ENCODE data around the gene TRAF6.

Gene TRAF6

DNA sequence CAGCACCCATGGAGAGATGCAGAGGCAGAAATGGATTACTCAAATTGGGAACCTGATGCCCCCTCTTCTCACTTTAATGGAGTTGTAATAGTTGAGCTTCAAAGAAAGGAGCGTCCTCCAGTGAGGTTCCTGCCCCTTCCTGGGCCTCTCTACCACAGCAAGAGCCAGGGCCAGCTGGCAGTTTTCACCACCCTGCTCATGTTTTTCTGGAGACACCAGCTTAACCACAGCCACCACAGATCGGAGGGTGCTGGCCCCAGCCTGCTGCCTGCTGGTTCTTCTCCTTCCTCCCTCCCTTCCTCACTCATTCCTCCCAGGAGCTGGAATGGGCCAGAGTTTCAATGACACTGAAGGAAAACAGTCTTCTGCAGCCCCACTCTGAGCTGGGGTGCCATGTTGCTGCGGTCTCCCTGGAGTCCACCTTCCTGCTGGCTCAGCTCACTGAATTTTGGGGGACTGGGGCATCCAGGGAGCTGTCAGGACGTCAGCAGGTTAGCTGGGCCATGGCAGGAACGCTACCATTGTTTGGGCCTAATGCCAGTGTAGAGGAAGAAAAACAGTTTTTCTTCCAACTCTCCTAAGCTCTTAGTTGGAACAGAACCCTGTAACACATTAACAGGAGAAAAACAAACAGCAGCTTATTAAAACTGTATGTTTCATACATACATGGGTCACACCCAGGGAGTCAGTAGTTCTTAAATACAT lies 57.7 kb downstream of the TRAF6 start:
- Histone ChIP-seq H3K4me3 (replicated peaks; ENCODE audit: insufficient read depth, low read length) (no peak overlapping the region), H3K27ac (replicated peaks) (peak overlapping the region; percentile 58), H3K27me3 (ENCODE audit: insufficient read depth, poor library complexity, severe bottlenecking) (no peaks in the 10 kb centered on the region)
- TF ChIP-seq, protein P1, sequence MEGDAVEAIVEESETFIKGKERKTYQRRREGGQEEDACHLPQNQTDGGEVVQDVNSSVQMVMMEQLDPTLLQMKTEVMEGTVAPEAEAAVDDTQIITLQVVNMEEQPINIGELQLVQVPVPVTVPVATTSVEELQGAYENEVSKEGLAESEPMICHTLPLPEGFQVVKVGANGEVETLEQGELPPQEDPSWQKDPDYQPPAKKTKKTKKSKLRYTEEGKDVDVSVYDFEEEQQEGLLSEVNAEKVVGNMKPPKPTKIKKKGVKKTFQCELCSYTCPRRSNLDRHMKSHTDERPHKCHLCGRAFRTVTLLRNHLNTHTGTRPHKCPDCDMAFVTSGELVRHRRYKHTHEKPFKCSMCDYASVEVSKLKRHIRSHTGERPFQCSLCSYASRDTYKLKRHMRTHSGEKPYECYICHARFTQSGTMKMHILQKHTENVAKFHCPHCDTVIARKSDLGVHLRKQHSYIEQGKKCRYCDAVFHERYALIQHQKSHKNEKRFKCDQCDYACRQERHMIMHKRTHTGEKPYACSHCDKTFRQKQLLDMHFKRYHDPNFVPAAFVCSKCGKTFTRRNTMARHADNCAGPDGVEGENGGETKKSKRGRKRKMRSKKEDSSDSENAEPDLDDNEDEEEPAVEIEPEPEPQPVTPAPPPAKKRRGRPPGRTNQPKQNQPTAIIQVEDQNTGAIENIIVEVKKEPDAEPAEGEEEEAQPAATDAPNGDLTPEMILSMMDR (IDR thresholded peaks at IDR 0.05; ENCODE audit: insufficient read depth, low read length) = no peak
- TF ChIP-seq GABPA (IDR thresholded peaks at IDR 0.05; ENCODE audit: low read depth) = no peak
- peak; percentile 26; the same call in 1 of the 2 replicates for TF ChIP-seq SPI1 (IDR thresholded peaks at IDR 0.05; ENCODE audit: borderline replicate concordance, low read depth)
- TF ChIP-seq POLR2AphosphoS5 (IDR thresholded peaks at IDR 0.05; ENCODE audit: low read depth) = peak; percentile 96
- peak; percentile 47 to 94 for DNase-seq (ENCODE audit: low read depth in 1 of 2, low spot score in 1 of 2)

- TF ChIP-seq GABPA (IDR thresholded peaks at IDR 0.05; ENCODE audit: low read depth) (no peak), POLR2AphosphoS5 (IDR thresholded peaks at IDR 0.05; ENCODE audit: low read depth) (no peak), SPI1 (IDR thresholded peaks at IDR 0.05; ENCODE audit: borderline replicate concordance, low read depth) (no peak)
- TF ChIP-seq, protein P1 (IDR thresholded peaks at IDR 0.05; ENCODE audit: insufficient read depth, low read length) = no peak
- TF ChIP-seq, protein P2, sequence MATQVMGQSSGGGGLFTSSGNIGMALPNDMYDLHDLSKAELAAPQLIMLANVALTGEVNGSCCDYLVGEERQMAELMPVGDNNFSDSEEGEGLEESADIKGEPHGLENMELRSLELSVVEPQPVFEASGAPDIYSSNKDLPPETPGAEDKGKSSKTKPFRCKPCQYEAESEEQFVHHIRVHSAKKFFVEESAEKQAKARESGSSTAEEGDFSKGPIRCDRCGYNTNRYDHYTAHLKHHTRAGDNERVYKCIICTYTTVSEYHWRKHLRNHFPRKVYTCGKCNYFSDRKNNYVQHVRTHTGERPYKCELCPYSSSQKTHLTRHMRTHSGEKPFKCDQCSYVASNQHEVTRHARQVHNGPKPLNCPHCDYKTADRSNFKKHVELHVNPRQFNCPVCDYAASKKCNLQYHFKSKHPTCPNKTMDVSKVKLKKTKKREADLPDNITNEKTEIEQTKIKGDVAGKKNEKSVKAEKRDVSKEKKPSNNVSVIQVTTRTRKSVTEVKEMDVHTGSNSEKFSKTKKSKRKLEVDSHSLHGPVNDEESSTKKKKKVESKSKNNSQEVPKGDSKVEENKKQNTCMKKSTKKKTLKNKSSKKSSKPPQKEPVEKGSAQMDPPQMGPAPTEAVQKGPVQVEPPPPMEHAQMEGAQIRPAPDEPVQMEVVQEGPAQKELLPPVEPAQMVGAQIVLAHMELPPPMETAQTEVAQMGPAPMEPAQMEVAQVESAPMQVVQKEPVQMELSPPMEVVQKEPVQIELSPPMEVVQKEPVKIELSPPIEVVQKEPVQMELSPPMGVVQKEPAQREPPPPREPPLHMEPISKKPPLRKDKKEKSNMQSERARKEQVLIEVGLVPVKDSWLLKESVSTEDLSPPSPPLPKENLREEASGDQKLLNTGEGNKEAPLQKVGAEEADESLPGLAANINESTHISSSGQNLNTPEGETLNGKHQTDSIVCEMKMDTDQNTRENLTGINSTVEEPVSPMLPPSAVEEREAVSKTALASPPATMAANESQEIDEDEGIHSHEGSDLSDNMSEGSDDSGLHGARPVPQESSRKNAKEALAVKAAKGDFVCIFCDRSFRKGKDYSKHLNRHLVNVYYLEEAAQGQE (IDR thresholded peaks at IDR 0.05; ENCODE audit: insufficient replicate concordance, low read depth) = no peak
- Histone ChIP-seq H3K27ac (replicated peaks) (peak overlapping the region; percentile 42), H3K4me3 (replicated peaks; ENCODE audit: insufficient read depth, low read length) (no peak overlapping the region), H3K27me3 (ENCODE audit: insufficient read depth, poor library complexity, severe bottlenecking) (no peaks in the 10 kb centered on the region)
- no peak for DNase-seq (ENCODE audit: low read depth in 1 of 2, low spot score in 1 of 2)
Measured at GRCh38 chr11:36451681-36452080, 58.4 kb downstream of the TRAF6 start.

GRCh38 chr11:36451045-36451444 lies 59.0 kb downstream of the TRAF6 start:
- Histone ChIP-seq H3K27ac (replicated peaks) (no peak overlapping the region), H3K27me3 (ENCODE audit: insufficient read depth, poor library complexity, severe bottlenecking) (no peaks in the 10 kb centered on the region), H3K4me3 (replicated peaks; ENCODE audit: insufficient read depth, low read length) (no peak overlapping the region)
- DNase-seq (ENCODE audit: low read depth in 1 of 2, low spot score in 1 of 2) = no peak
- TF ChIP-seq POLR2AphosphoS5 (IDR thresholded peaks at IDR 0.05; ENCODE audit: low read depth) (no peak), GABPA (IDR thresholded peaks at IDR 0.05; ENCODE audit: low read depth) (no peak)

DNA sequence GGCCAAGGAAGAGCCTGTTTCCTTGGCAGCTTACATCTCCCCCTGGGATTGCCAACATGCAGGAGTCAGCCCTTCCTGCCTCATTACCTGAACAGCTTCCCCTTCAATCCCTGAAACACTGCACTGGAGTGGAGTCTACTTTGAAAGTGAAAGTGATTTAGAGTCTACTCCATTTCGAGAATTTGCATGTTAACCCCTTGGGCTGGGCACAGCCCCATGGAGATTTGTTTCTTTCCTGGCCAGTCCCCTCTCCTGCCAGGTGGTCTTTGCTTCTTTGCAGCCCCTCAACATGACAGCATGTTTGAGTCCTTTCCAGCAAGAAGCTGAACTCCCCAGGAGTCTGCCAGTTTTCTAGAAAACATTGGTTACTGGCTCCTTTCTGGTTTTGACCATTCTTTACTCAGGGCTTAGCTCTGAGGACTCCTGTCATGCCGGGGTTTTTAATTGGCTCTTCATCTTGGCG lies 59.9 kb downstream of the TRAF6 start:
- no peaks in the 10 kb centered on the region for H3K27me3 ChIP-seq (ENCODE audit: insufficient read depth, poor library complexity, severe bottlenecking)
- TF ChIP-seq, protein P2 (IDR thresholded peaks at IDR 0.05; ENCODE audit: insufficient replicate concordance, low read depth) = no peak
- TF ChIP-seq, protein P1 (IDR thresholded peaks at IDR 0.05; ENCODE audit: insufficient read depth, low read length) = no peak
- TF ChIP-seq SPI1 (IDR thresholded peaks at IDR 0.05; ENCODE audit: borderline replicate concordance, low read depth) = no peak
- no peak for TF ChIP-seq POLR2AphosphoS5 (IDR thresholded peaks at IDR 0.05; ENCODE audit: low read depth)
- no peak for TF ChIP-seq GABPA (IDR thresholded peaks at IDR 0.05; ENCODE audit: low read depth)
- no peak overlapping the region for H3K4me3 ChIP-seq (replicated peaks; ENCODE audit: insufficient read depth, low read length)
- no peak for DNase-seq (ENCODE audit: low read depth in 1 of 2, low spot score in 1 of 2)
- H3K27ac ChIP-seq (replicated peaks) = no peak overlapping the region
